HG02798 (cell line): ENCODE data around the gene ARL5A.
"Not testable (repeated sequence)": the region's sequence is repeated elsewhere in the genome, so short reads cannot be mapped to it uniquely, and the experiment has no call there.

Experiments used
- ATAC-seq: cut with Tn5 transposase; IDR thresholded peaks from one replicate; pipeline ENCODE4 v1.9.1; 2021; ENCODE audit warnings: mild to moderate bottlenecking; ENCODE audit not compliant: unreplicated experiment, poor library complexity

ARL5A gene

DNA sequence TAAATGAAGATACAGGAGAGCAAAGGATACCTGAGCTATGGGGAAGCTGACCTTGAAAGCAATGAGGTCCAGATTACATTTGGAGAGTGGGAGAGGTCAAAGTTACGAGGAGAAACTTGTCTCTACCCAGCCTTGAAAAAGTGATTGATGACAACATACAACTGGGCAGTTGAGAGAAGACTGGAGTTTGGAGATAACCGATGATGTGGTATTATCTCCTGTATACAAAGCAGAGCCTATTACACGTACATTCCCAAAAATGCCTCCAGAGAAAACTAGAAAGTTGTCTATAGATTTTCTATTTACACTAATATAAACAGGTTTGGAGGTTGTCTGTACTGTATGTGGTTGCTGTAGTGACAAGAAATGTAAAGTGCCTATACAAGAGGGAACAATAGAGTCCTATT, 28.3 kb downstream of the ARL5A start:
- no peak for ATAC-seq

DNA sequence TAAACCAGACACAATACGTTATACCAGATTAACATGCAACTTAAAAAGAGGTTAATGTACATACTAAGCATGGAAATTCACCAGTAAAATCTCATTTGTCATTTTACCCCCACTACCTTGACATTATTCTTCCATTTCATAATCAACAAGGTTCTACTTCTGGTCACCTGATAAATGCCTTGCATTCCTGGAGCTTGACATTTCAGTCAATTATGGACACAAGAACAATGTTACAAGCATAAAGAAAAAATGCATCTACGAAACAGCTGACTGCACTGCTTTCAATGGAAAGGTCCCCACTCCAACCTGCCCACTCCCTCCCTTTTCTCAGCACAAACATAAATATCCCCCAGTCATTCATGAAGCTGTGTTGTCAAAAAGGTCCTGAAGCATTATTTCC, 31.4 kb downstream of the ARL5A start:
- no peak for ATAC-seq

DNA sequence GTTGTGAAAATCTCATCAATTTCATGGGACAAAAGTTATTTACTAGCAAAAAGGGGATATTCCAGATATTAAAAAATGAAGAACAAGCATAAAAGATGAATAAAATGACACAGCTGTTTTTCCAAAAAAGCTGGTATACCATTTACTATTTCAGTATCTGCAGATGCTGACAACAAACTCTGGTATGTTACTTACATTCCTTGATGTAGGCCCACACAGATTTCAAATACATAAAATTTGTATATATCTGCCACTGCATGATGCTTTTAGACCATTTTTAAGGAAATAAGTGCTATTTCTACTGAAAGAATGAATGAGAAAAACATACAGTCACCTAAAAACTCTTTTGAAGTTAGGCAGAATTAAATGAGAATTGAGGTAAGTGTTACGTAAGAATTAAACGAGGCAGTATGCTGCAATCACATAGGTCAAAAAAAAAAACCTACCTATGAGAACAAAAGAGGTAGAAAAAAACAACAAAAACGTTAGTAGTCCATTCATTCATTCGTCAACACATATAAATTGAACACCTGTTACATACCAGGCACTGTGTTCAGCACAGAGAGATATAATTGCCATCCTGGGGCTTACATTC, 32.5 kb downstream of the ARL5A start:
- ATAC-seq = no peak

DNA sequence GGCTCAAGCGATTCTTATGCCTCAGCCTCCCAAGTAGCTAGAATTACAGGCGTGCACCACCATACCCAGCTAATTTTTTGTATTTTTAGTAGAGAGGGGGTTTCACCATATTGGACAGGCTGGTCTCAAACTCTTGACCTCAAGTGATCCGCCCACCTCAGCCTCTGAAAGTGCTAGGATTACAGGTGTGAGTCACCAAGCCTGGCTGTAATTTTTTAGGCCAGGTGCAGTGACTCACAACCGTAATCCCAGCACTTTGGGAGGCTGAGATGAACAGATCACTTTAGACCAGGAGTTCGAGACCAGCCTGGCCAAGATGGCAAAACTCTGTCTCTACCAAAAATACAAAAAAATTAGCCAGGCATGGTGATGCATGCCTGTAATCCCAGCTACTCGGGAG, 33.8 kb downstream of the ARL5A start:
- not testable (repeated sequence) for ATAC-seq

DNA sequence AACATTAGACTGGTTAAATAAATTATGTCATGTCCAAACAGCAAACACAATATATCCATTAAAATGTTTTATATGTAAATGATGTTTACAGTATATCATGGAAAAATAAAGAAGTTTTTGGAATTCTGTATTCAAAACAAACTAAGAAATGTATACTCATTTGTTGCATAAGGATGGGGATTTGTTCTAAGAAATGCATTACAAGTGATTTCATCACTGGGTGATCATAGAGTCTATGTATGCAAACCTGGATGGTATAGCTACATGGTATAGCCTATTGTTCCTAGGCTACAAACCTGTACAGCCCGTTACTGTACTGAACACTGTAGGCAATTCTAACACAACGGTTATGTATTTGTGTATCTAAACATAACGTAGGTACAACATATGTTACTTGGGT, 35.1 kb downstream of the ARL5A start:
- ATAC-seq = no peak

DNA sequence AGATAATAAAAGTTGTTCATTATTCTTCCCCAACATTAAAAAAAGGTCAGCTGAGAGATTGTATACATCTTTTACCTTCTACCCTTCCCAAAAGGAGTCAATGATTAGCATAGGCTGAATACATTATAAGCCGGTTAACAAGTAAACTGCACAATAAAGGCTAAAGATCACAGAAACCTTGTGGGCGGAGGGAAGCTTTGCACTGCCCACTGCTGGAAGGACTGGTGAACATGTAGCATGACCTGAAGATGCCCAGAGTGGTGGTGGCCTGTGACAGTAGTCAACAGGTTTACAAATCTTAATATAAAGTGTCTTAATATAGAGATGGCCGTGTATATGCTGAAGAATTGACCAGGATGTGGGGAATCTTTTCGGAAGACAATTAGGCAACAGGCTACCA, 35.6 kb downstream of the ARL5A start:
- ATAC-seq = no peak

DNA sequence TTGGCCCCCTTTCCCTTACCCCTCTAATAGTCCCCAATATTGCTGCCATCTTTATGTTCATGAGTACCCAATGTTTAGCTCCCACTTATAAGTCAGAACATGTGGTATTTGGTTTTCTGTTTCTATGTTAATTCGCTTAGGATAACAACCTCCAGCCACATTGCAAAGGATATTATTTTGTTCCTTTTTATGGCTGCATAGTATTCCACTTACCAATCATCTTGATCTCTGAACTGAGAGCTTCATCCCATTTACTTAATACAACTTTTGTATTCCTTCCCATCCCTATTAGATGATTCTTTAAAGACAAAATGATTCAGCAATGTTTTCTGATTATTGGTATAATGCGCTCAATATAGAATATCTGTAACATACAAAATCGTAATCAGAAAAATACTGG, 36.7 kb downstream of the ARL5A start:
- no peak for ATAC-seq

DNA sequence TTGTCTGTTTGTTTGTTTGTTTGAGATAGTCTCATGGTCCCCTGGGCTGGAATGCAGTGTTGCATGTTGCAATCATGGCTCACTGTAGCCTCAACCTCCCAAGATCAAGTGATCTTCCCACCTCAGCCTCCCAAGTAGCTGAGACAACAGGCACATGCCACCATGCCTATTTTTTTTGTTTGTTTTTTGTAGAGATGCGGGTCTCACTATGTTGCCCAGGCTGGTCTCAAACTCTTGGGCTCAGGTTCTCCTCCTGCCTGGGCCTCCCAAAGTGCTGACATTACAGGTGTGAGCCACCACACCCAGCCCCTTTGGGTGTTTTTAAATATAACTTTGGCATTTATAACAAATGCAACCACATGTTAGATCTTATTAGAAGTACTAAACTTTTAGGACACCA, 37.5 kb downstream of the ARL5A start:
- no peak for ATAC-seq

DNA sequence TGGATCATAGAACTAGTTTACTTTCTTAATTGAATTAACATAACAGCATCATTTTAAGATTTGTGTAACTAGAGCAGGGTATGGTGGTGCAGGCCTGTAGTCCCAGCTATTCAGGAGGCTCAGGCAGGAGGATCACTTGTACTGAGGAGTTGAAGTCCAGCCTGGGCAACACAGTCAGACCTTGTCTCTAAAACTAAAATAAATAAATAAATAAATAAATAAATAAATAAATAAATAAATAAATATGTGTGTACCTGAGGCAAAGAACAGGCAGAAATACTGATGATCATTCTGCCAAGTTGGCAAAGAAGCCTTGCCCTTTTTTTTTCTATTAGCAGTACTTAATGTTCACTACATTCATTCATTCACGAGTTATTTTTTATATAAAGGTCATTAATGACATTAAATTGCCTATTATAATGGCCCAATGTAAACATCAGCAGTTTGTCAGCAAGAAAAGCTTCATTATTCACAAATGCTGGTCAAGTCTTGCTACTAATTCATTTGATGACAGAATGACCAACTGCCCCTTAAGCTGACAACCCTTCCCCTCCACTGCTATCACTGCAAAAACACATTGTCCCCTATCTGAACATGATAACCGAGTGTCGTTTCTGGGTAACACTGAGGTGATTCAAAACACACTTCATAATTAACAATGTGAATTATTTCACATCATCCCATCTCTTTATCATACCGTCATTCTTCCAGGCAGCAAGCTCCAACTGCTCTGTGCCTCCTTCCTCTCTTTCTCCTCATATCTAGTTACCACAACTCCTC, 39.0 kb downstream of the ARL5A start:
- ATAC-seq = no peak

DNA sequence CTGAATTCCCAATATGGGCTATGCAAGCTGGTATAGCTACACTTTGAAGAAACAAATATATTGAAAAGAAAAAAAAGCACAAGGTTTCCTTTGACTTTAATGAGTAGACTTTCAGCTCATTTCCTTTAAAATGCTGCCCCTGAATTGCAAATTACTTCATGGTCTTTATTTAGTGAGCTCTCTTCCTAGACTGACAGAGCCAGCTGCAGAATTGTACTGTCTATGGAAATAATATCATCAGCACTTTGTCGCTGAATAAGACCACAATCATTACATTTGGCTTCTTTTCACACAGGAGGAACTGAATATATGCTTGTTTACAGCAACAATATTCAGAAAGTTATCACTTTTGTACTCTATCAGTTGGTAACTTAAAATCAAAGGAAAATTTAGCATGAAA, 41.7 kb downstream of the ARL5A start:
- no peak for ATAC-seq

DNA sequence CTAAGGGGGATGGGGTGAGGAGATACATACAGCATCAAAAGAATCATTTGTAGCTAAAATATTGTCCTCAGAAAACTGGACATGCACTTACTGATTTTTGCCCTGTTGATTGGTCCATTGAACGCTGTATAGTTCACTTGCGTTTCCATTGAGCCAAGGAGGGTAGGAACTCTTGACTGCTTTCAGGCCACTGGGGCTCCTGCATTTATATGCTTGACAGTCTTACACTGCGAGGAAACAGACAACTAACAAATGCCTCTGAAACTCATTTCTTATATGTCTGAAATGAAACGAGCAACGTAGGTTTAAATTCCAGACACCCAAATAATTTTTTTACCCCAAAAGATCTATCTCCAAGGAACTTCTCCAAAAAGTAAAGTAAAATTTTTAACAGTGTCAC, 42.1 kb downstream of the ARL5A start:
- no peak for ATAC-seq

DNA sequence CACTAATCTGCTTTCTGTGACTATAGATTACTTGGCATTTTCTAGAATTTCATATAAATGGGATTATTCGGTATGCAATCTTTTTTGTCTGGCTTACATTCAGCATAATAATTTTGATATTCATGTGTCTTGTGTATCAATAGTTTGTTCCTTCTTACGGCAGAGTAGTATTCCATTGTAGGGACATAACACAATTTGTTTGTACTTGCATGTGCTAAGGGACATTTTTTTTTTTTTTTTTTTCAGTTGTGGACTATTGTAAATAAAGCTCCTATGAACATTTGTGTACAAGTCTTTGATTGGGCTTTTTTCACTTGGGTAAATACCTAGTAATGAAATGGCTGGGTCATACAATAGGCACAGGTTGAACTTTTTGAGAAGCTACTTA, 45.1 kb downstream of the ARL5A start:
- no peak for ATAC-seq

DNA sequence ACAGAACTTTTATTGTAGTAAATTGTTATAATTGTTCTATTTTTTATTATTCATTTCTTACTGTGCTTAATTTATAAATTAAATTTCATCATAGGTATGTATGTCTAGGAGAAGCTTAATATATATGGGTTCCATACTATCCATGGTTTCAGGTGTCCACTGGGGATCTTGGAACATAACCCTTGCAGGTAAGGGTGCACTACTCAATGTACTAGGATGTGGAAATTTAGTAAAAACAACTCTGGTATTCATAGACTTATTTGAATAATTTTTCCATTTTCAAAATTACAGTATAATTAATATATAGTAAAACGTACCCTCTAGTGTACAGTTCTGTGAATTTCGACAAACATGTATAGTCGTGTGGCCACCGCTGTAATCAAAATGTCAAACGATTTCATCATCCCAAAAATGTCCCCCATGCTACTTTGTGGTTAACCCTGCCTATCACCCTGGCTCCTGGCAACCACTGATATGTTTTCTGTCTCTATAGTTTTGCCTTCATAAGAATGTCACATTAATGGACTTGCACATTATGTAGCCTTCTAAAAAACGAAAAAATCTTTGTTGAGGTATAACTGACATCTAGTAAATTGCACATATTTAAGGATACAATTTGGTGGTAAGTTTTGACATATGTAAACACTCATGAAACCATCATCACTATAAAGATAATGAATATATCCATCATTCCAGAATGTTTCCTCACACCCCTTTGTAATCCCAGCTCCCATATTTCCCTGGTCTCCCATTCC, 45.7 kb downstream of the ARL5A start:
- no peak for ATAC-seq

DNA sequence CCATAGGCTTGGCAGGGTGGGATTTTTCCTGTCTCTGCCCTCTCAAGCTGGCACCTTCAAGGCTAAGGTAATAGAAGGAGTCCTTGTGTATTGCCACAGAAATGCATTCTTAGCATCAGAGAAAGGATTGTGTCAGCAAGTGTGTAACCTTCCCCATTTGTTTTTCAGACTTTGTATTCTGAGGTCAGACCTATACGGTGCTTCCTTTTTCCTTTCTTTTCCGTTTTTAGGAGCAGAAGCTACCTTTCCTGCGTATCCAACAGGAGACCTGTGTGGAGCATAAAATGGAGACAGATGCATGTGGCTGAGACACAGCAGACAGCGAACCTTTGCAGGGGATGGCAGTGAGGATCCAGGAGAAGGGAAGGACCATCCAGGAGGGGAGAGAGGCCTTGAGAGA, 46.6 kb downstream of the ARL5A start:
- no peak for ATAC-seq

DNA sequence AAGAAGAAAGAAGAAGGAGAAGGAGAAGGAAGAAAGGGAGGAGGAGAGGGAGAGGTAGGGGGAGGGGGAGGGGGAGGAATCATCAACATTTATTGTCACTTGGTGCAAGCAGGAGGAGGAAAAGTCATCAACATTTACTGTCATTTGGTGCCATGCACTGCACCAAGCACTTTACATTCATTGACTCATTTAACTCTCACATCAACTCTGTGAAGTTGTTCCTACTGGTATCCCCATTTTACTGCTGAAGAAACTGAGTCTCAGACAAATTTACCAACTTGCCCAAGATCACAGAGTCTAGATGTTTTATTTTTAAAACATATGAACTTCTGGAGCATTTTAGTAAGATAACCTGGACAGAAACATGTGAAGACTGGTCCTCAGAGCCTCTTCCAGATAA, 47.3 kb downstream of the ARL5A start:
- ATAC-seq = no peak

DNA sequence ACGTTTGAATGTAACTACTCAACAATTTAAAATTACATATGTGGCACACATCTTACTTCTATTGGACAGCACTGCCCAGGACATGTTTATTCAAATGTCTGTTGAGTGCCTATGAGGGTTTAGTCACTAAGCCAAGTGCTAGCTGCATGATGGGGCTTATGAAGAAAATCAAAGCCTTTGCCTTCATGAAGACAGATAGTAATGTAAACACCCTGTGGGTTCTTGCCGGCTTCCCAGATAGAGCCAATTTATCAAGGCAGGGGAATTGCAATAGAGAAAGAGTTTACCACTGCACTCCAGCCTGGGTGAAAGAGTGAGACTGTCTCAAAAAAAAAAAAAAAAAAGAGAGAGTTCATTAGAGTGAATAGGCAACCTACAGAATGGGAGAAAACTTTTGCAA, 50.3 kb downstream of the ARL5A start:
- no peak for ATAC-seq

DNA sequence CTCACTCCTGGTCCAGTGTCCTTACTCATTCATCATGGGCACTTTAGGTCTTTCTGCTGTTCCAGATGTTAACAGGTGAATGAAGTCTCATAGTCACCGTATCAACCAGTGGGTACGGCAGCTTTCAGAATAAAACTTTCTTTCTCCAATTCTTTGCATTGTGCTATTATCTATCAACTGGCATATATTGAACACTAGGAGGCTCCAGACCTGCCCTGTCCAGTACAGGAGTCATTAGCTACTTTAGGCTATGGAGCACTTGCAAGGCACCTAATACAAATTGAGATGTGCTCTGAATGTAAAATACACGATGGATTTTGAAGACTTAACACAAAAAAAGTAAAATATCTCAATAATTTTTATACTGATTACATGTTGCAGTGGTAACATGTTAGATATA, 50.7 kb downstream of the ARL5A start:
- ATAC-seq = no peak

DNA sequence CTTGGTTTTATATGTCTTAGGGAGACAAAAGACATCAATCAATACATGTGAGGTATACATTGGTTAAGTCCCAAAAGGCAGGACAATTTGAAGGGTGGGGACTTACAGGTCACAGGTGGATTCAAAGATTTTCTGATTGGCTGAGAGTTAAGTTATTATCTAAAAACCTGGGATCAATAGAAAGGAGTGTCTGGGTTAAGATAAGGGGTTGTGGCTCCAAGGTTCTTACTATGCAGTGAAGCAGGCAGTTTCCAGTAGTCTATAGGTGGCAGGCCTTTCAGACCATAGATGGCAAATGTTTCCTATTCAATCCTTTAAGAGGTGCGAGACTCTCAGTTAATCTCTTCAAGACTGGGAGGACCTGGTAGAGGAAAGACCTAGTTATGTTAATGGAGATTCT, 51.9 kb downstream of the ARL5A start:
- no peak for ATAC-seq

DNA sequence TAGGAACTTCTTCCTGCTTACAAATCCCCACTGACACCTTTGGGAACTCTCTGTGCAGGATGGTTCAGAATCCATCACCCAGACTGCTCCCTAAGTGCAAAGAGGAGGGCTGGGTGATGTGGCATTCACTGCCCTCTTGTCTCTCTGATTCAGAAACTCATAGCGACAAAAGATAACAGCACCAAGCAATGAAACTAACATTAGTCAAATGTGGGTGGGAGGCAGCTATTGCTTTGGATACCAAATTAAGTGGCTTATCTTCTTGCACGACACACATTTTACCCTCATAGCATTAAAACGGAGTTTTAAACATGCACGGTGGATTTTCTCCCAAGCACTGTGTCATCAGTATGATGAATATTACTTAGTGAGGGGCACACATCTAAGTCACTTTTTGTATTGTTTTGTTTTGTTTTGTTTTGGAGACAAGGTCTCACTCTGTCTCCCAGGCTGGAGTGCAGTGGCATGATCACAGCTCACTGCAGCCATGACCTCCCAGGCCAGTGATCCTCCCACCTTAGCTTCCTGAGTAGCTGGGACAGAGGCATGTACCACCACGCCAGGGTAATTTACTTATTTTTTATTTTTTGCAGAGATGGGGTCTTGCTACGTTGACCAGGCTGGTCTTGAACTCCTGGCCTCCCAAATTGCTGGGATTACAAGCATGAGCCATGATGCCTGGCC, 53.0 kb downstream of the ARL5A start:
- ATAC-seq = peak; percentile 35

DNA sequence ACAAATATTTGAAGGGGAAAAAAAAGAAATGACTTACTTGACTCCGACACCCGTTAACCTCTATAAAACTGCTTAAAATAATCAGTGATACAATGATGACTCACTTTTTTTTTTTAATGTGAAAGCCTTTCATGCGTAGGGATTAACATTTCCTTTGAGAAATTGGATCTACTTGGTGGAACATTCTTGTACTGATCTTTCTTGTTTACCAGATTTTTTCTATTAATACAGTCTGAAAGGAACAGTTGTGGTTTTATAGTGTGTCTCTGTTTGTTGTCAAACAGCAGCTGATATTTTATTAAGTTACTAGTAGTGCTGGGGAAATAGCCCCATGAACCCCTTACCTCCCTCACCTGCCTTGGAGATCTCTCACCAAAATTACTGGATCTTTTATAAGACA, 53.7 kb downstream of the ARL5A start:
- no peak for ATAC-seq
